Karpas-422 (cell line): ENCODE measurements around the gene TMIGD2. TPM values are rescaled to one million over a fixed set of nuclear protein-coding genes. Genes with fewer than 3 reads are reported as not detected.
"Not testable (repeated sequence)": the region's sequence is repeated elsewhere in the genome, so short reads cannot be mapped to it uniquely, and the experiment has no call there.

Source experiments
- DNase-seq: peaks from one replicate; pipeline ENCODE4 v3.0.0-alpha.2; 2015
- H2AFZ ChIP-seq: fragments of 200-600 bp; sonication (generic); 2 replicates; pipeline ENCODE4 v1.6.1; 2014; ENCODE audit warnings: antibody characterized with exemption, low read length, mixed read lengths
- H3K27ac ChIP-seq: fragments of 200-600 bp; sonication (generic); 2 replicates; pipeline ENCODE4 v1.5.1; 2014; ENCODE audit warnings: mild to moderate bottlenecking, low read length, moderate library complexity
- H3K27me3 ChIP-seq: fragments of 200-600 bp; sonication (generic); 2 replicates; pipeline ENCODE4 v1.6.1; 2014; ENCODE audit warnings: low read length, mixed read lengths
- H3K36me3 ChIP-seq: fragments of 200-600 bp; sonication (generic); 2 replicates; pipeline ENCODE4 v1.6.1; 2014; ENCODE audit warnings: low read length, mixed read lengths; ENCODE audit not compliant: insufficient read depth
- H3K4me1 ChIP-seq: fragments of 200-600 bp; sonication (generic); 2 replicates; pipeline ENCODE4 v1.6.1; 2014; ENCODE audit warnings: mild to moderate bottlenecking, low read length, mixed read lengths
- H3K4me2 ChIP-seq: fragments of 200-600 bp; sonication (generic); 2 replicates; pipeline ENCODE4 v1.6.1; 2014; ENCODE audit warnings: low read length, low read depth, mild to moderate bottlenecking; ENCODE audit not compliant: poor library complexity, severe bottlenecking
- H3K4me3 ChIP-seq: fragments of 200-600 bp; sonication (generic); 2 replicates; pipeline ENCODE4 v1.5.1; 2014; ENCODE audit warnings: mild to moderate bottlenecking, antibody characterized with exemption, low read length, mixed read lengths
- H3K79me2 ChIP-seq: fragments of 200-600 bp; sonication (generic); 2 replicates; pipeline ENCODE4 v1.6.1; 2014; ENCODE audit warnings: mild to moderate bottlenecking, low read length, mixed read lengths
- H3K9ac ChIP-seq: fragments of 200-600 bp; sonication (generic); 2 replicates; pipeline ENCODE4 v1.6.0; 2014; ENCODE audit warnings: low read length
- H3K9me2 ChIP-seq: fragments of 200-600 bp; sonication (generic), shearing (Covaris generic); replicated peaks from 2 replicates; pipeline ENCODE4 v1.6.0; 2014; ENCODE audit warnings: mild to moderate bottlenecking, low read length, moderate library complexity; ENCODE audit not compliant: insufficient read depth
- H3K9me3 ChIP-seq: fragments of 300-700, 200-600 bp; sonication (generic); 2 replicates; pipeline ENCODE4 v1.6.1; 2014; ENCODE audit warnings: low read length, mixed read lengths
- H4K20me1 ChIP-seq: fragments of 200-600 bp; sonication (generic); 2 replicates; pipeline ENCODE4 v1.6.1; 2014; ENCODE audit warnings: mild to moderate bottlenecking, antibody characterized with exemption, low read length, low read depth; ENCODE audit not compliant: insufficient read depth
- total RNA-seq: library from RNA; depleted of rRNA; stranded (reverse); fragments of >200 nt; shearing (Covaris generic); gene quantifications from 2 replicates; pipeline ENCODE4 v1.2.3, GENCODE V29; 2014; ENCODE audit warnings: low replicate concordance; rRNA removed

Gene TMIGD2
- total RNA-seq, 1 experiment from 2014 or later, result not detected

GRCh38 chr19:4246767-4247593 is 55.2 kb downstream of the TMIGD2 start, which contains the start of gene YJU2:
TSS of gene YJU2 (plus strand) at chr19:4247080. CDS start at chr19:4247147, 67 bp downstream.
- Histone ChIP-seq H3K27me3 (no peaks in the 10 kb centered on the region), H3K9me3 (no peaks in the 10 kb centered on the region), H3K4me3 (peak within 1 kb of the TSS; percentile 76), H3K79me2 (peaks cover 13% of the 10 kb centered on the region), H3K9me2 (no peaks in the 10 kb centered on the region), H3K4me1 (peaks cover 14% of the 10 kb centered on the region), H3K4me2 (peak within 1 kb of the TSS; percentile 66), H4K20me1 (no peaks in the 10 kb centered on the region), H3K27ac (peak within 1 kb of the TSS; percentile 81), H3K9ac (peak within 1 kb of the TSS; percentile 80), H2AFZ (peak within 1 kb of the TSS; percentile 64), H3K36me3 (peaks cover 13% of the 10 kb centered on the region)
- peak; percentile 100 for DNase-seq

DNA sequence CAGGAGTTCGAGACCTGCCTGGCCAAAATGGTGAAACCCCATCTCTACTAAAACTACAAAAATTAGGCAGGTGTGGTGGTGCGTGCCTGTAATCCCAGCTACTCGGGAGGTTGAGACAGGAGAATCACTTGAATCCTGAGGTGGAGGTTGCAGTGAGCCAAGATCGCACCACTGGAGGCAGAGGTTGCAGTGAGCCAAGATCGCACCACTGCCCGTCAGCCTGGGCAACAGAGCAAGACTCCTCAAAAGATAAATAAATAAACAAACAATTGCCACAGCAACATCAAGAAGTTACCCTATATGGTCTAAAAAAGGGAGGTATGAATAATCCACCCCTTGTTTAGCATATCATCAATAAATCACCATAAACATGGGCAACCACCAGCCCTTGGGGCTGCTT is 56.3 kb downstream of the TMIGD2 start:
- H3K4me1 ChIP-seq, result peaks cover 14% of the 10 kb centered on the region
- peak overlapping the region; percentile 64 for H2AFZ ChIP-seq
- DNase-seq, H3K27me3 ChIP-seq, H3K9me3 ChIP-seq, H3K27ac ChIP-seq, H3K9me2 ChIP-seq, H3K9ac ChIP-seq, H4K20me1 ChIP-seq, H3K36me3 ChIP-seq: not testable (repeated sequence)
- peak overlapping the region; percentile 66 for H3K4me2 ChIP-seq
- H3K79me2 ChIP-seq, result peaks cover 13% of the 10 kb centered on the region
- H3K4me3 ChIP-seq, result peak overlapping the region; percentile 76

Other genes starting within 250 kb of the TMIGD2 start
- gene ZBTB7A, start 235.5 kb downstream of the TMIGD2 start, total RNA-seq, result 7.2 and 29.3 TPM in 2 replicates
- gene MAP2K2, start 178.3 kb downstream of the TMIGD2 start, total RNA-seq, result 106 and 270 TPM in 2 replicates
- not detected in 2 replicates for gene CREB3L3, start 148.8 kb downstream of the TMIGD2 start, total RNA-seq
- 23.0 and 40.3 TPM in 2 replicates for gene SIRT6, start 119.8 kb downstream of the TMIGD2 start, total RNA-seq
- gene ANKRD24, start 119.7 kb downstream of the TMIGD2 start, total RNA-seq, result 0.71 and 1.1 TPM in 2 replicates
- gene EBI3, start 72.9 kb downstream of the TMIGD2 start, total RNA-seq, result not detected in 2 replicates
- gene YJU2, start 55.3 kb downstream of the TMIGD2 start, total RNA-seq, result 5.6 and 16.7 TPM in 2 replicates
- 0.61 TPM in 1 of 2 replicates, not detected in the other for gene SHD, start 23.1 kb downstream of the TMIGD2 start, total RNA-seq
- not detected in 2 replicates for gene FSD1, start 2.2 kb upstream of the TMIGD2 start, total RNA-seq
- gene STAP2, start 36.4 kb upstream of the TMIGD2 start, total RNA-seq, result 0.43 and 0.86 TPM in 2 replicates
- 5.3 and 9.5 TPM in 2 replicates for gene MPND, start 41.2 kb upstream of the TMIGD2 start, total RNA-seq
- 12.8 and 13.4 TPM in 2 replicates for gene SH3GL1, start 98.2 kb upstream of the TMIGD2 start, total RNA-seq
- gene CHAF1A, start 100.3 kb upstream of the TMIGD2 start, total RNA-seq, result 7.8 and 50.7 TPM in 2 replicates
- 90.9 and 112 TPM in 2 replicates for gene UBXN6, start 155.4 kb upstream of the TMIGD2 start, total RNA-seq
- gene HDGFL2, start 169.9 kb upstream of the TMIGD2 start, total RNA-seq, result 49.9 and 81.2 TPM in 2 replicates
- not detected in 2 replicates for gene PLIN4, start 216.1 kb upstream of the TMIGD2 start, total RNA-seq
- gene PLIN5, start 232.8 kb upstream of the TMIGD2 start, total RNA-seq, result not detected in 2 replicates
- 0.11 and 0.14 TPM in 2 replicates for gene LRG1, start 237.6 kb upstream of the TMIGD2 start, total RNA-seq